Measurements from ENCODE around the gene AP5M1. TPM values are rescaled to one million over a fixed set of nuclear protein-coding genes. Genes with fewer than 3 reads are reported as not detected.

AP5M1 gene
- total and polyA plus RNA-seq, 2 of the 13 experiments (the other 11 are each of a cell fraction or from before 2014, with no cell fraction given) = 14.8 to 35.0 TPM

- TF ChIP-seq TCF7L2 (IDR thresholded peaks at IDR 0.05; ENCODE audit: low read depth, low read length) (peak; percentile 42; the same call in 1 of the 2 replicates), ZNF720 (CRISPR knock-in tag; IDR thresholded peaks at IDR 0.05) (no peak), POGK (CRISPR knock-in tag; conservative IDR thresholded peaks at IDR 0.05) (no peak), PAXIP1 (CRISPR knock-in tag; conservative IDR thresholded peaks at IDR 0.05) (0 out of 2 replicates have a peak, but pooled peaks have one; percentile 36), ATF4 (CRISPR knock-in tag; IDR thresholded peaks at IDR 0.05) (0 out of 4 replicates have a peak, but pooled peaks of 1 of the 2 experiments have one; percentile 15), ZNF800 (CRISPR knock-in tag; IDR thresholded peaks at IDR 0.05) (no peak), STAT5B (CRISPR knock-in tag; IDR thresholded peaks at IDR 0.05) (no peak), ZBTB20 (CRISPR knock-in tag; IDR thresholded peaks at IDR 0.05; ENCODE audit: borderline replicate concordance, low read depth) (no peak), SOX5 (CRISPR knock-in tag; IDR thresholded peaks at IDR 0.05; ENCODE audit: borderline replicate concordance) (peak; percentile 20; the same call in 1 of the 2 replicates), EP300 (IDR thresholded peaks at IDR 0.05; ENCODE audit: low read depth in 2 of 2, low read length in 2 of 2) (0 out of 4 replicates have a peak, but pooled peaks of 1 of the 2 experiments have one; percentile 37), EP300 (CRISPR knock-in tag; IDR thresholded peaks at IDR 0.05; ENCODE audit: borderline replicate concordance) (no peak), ZNF367 (CRISPR knock-in tag; IDR thresholded peaks at IDR 0.05; ENCODE audit: borderline replicate concordance) (no peak), ZNF3 (CRISPR knock-in tag; IDR thresholded peaks at IDR 0.05) (peak; percentile 63; the same call in 1 of the 2 replicates), ZNF790 (CRISPR knock-in tag; IDR thresholded peaks at IDR 0.05; ENCODE audit: borderline replicate concordance) (no peak), ZBTB42 (CRISPR knock-in tag; IDR thresholded peaks at IDR 0.05) (no peak), NCOR1 (IDR thresholded peaks at IDR 0.05; ENCODE audit: borderline replicate concordance, low read length) (peak; percentile 22; the same call in 1 of the 2 replicates)
- TF ChIP-seq, protein P1, sequence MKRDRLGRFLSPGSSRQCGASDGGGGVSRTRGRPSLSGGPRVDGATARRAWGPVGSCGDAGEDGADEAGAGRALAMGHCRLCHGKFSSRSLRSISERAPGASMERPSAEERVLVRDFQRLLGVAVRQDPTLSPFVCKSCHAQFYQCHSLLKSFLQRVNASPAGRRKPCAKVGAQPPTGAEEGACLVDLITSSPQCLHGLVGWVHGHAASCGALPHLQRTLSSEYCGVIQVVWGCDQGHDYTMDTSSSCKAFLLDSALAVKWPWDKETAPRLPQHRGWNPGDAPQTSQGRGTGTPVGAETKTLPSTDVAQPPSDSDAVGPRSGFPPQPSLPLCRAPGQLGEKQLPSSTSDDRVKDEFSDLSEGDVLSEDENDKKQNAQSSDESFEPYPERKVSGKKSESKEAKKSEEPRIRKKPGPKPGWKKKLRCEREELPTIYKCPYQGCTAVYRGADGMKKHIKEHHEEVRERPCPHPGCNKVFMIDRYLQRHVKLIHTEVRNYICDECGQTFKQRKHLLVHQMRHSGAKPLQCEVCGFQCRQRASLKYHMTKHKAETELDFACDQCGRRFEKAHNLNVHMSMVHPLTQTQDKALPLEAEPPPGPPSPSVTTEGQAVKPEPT (CRISPR knock-in tag; IDR thresholded peaks at IDR 0.05; ENCODE audit: low read depth) = no peak
These were observed 23.2 kb downstream of the AP5M1 start (continued) for GRCh38 chr14:57291692-57292647.
